ENCODE measurements around the gene IQGAP2.

The IQGAP2 gene

GRCh38 chr5:76476474-76477038 is 73.5 kb downstream of the IQGAP2 start:
- Mint-ChIP-seq H3K27me3 (ENCODE audit: low read depth) (no peaks in the 10 kb centered on the region), H3K27ac (no peak overlapping the region), H3K36me3 (ENCODE audit: low read depth) (peaks cover 24% of the 10 kb centered on the region), H3K4me1 (ENCODE audit: low read depth) (peaks cover 35% of the 10 kb centered on the region), H3K4me3 (no peak overlapping the region), H3K9me3 (peaks cover 8% of the 10 kb centered on the region)
- no peak for DNase-seq (ENCODE audit: low spot score)

GRCh38 chr5:76477061-76477460 is 74.0 kb downstream of the IQGAP2 start:
- Mint-ChIP-seq H3K4me1 (ENCODE audit: low read depth) (peaks cover 32% of the 10 kb centered on the region), H3K27ac (no peak overlapping the region), H3K36me3 (ENCODE audit: low read depth) (peaks cover 23% of the 10 kb centered on the region), H3K27me3 (ENCODE audit: low read depth) (no peaks in the 10 kb centered on the region), H3K9me3 (peaks cover 8% of the 10 kb centered on the region), H3K4me3 (no peak overlapping the region)
- DNase-seq (ENCODE audit: low spot score) = no peak

DNA sequence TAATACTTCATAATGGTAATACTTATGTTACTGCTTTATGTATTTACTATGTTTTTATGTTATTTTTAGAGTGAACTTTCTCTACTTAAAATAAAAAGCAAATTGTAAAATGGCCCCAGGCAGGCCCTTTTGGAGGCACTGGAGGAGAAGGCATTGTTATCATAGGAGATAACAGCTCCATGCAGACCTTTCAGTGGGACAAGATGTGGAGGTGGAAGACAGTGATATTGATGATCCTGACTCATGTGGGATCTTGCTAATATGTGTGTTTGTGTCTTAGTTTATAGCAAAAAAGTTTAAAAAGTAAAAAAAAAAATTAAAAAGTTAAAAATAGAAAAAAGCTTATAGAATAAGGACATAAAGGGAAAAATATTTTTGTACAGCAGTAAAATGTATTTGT is 74.5 kb downstream of the IQGAP2 start:
- Mint-ChIP-seq H3K27ac (no peak overlapping the region), H3K4me1 (ENCODE audit: low read depth) (peaks cover 28% of the 10 kb centered on the region), H3K4me3 (no peak overlapping the region), H3K36me3 (ENCODE audit: low read depth) (peaks cover 19% of the 10 kb centered on the region), H3K9me3 (peaks cover 8% of the 10 kb centered on the region), H3K27me3 (ENCODE audit: low read depth) (no peaks in the 10 kb centered on the region)
- DNase-seq (ENCODE audit: low spot score) = no peak

DNA sequence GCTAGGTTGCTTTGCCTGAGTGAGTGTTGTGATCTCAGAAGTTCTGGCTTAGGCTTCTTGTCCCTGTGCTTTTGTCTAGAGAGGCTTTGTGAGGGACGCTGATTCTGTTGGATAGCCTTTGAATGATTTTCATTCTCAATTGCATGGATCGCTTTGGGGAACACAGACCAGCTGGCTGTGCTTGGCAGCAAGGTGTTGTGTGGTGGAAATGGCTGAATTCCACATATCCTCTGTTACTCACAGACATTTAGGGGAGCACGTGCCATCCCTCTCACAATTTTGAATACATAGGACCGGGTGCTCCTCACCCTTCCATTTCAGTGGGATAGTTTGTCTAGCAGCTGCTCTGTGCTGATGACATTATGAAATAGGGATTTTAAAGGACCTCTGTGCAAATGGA is 76.2 kb downstream of the IQGAP2 start:
- Mint-ChIP-seq H3K9me3 (no peaks in the 10 kb centered on the region), H3K36me3 (ENCODE audit: low read depth) (peaks cover 8% of the 10 kb centered on the region), H3K4me3 (no peak overlapping the region), H3K27me3 (ENCODE audit: low read depth) (no peaks in the 10 kb centered on the region), H3K4me1 (ENCODE audit: low read depth) (peaks cover 18% of the 10 kb centered on the region), H3K27ac (no peak overlapping the region)
- DNase-seq (ENCODE audit: low spot score) = no peak

DNA sequence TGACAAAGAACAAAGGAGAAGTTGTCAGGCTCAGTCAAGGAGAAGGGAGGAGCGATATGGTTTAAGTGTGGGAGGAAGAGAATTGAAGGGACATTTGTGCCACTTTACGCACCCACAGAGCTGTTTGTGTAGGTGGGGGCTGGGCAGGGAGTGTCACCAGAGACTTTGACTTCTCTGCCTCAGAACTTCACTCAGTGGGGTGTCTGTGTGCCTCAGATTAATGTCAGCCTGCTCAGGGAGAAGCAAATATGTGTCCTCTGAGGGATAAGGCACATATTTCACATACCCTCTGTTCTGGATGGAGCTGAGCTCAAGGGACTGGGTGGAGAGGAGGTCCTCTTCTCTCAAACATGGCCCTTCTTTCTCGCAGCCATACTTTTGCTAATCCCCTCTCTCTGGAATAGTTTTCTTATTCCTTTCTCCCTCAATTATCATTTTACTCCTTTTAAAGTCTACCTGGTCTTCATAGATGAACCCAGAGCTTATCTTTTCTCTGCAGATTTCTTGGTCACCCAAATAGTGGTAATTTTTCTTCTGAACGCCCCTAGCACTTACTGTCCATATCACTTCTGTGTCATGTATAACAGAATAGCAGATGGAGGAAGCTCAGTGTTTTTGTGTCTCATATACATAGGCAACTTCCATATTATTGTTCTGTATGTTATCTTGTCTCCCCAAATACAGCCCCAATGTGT is 77.0 kb downstream of the IQGAP2 start:
- Mint-ChIP-seq H3K27ac (no peak overlapping the region), H3K9me3 (no peaks in the 10 kb centered on the region), H3K36me3 (ENCODE audit: low read depth) (peaks cover 8% of the 10 kb centered on the region), H3K27me3 (ENCODE audit: low read depth) (no peaks in the 10 kb centered on the region), H3K4me1 (ENCODE audit: low read depth) (peaks cover 15% of the 10 kb centered on the region), H3K4me3 (no peak overlapping the region)
- DNase-seq (ENCODE audit: low spot score) = no peak

DNA sequence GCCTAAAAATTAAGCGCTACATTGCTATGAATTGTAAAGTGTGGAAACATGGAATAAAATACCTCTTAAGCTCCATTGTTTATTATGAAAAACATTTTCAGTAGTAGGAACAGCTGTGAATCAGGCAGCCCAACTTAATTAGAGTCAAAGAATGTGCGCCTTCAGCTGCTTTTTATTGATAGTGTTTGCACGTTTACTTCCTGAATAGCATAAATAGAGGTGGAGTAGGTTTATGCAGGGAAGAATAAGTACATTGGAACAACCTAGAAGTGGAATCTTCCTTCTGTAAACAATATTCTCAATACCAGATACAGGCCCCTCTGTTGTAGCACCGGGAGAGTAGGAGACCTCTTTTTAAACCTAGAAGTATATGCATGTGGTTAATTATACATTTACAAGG is 79.9 kb downstream of the IQGAP2 start:
- Mint-ChIP-seq H3K36me3 (ENCODE audit: low read depth) (peaks cover 2% of the 10 kb centered on the region), H3K27me3 (ENCODE audit: low read depth) (no peaks in the 10 kb centered on the region), H3K4me1 (ENCODE audit: low read depth) (peaks cover 9% of the 10 kb centered on the region), H3K27ac (no peak overlapping the region), H3K4me3 (no peak overlapping the region), H3K9me3 (no peaks in the 10 kb centered on the region)
- no peak for DNase-seq (ENCODE audit: low spot score)

GRCh38 chr5:76483433-76483832 is 80.3 kb downstream of the IQGAP2 start:
- H3K4me1 Mint-ChIP-seq (ENCODE audit: low read depth) = peaks cover 9% of the 10 kb centered on the region
- H3K9me3 Mint-ChIP-seq = no peaks in the 10 kb centered on the region
- H3K36me3 Mint-ChIP-seq (ENCODE audit: low read depth) = peaks cover 2% of the 10 kb centered on the region
- no peak overlapping the region for H3K27ac Mint-ChIP-seq
- DNase-seq (ENCODE audit: low spot score) = no peak
- H3K27me3 Mint-ChIP-seq (ENCODE audit: low read depth) = no peaks in the 10 kb centered on the region
- no peak overlapping the region for H3K4me3 Mint-ChIP-seq

GRCh38 chr5:76483881-76484280 is 80.8 kb downstream of the IQGAP2 start:
- Mint-ChIP-seq H3K27ac (no peak overlapping the region), H3K4me3 (no peak overlapping the region), H3K36me3 (ENCODE audit: low read depth) (peaks cover 3% of the 10 kb centered on the region), H3K27me3 (ENCODE audit: low read depth) (no peaks in the 10 kb centered on the region), H3K4me1 (ENCODE audit: low read depth) (peaks cover 9% of the 10 kb centered on the region), H3K9me3 (no peaks in the 10 kb centered on the region)
- DNase-seq (ENCODE audit: low spot score) = no peak

GRCh38 chr5:76485511-76485910 is 82.4 kb downstream of the IQGAP2 start:
- no peak overlapping the region for H3K27ac Mint-ChIP-seq
- no peaks in the 10 kb centered on the region for H3K27me3 Mint-ChIP-seq (ENCODE audit: low read depth)
- H3K9me3 Mint-ChIP-seq = no peaks in the 10 kb centered on the region
- peaks cover 3% of the 10 kb centered on the region for H3K36me3 Mint-ChIP-seq (ENCODE audit: low read depth)
- no peak overlapping the region for H3K4me3 Mint-ChIP-seq
- no peak for DNase-seq (ENCODE audit: low spot score)
- peaks cover 3% of the 10 kb centered on the region for H3K4me1 Mint-ChIP-seq (ENCODE audit: low read depth)

GRCh38 chr5:76487386-76487785 is 84.3 kb downstream of the IQGAP2 start:
- H3K27ac Mint-ChIP-seq = no peak overlapping the region

DNA sequence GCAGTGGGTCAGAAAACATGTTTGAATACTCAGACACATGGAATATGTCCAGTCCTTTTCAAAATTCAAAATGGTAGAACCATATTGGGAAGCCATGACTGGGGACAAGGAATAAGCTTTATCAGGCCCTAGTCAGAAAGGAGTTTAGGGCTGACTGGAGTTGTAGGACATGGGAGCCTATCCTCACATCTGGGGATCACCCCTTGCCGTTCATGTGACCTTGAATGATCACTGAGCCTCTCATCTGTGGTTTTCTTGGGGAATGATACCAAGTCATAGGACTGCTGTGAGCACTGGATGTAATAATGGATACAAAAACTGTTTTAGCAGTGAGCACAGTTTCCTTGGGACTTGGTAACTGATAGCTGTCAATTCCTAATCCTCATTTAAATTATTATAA is 84.7 kb downstream of the IQGAP2 start:
- no peak for DNase-seq (ENCODE audit: low spot score)
- Mint-ChIP-seq H3K4me1 (ENCODE audit: low read depth) (peaks cover 6% of the 10 kb centered on the region), H3K4me3 (no peak overlapping the region), H3K27ac (no peak overlapping the region), H3K9me3 (no peaks in the 10 kb centered on the region), H3K36me3 (ENCODE audit: low read depth) (peaks cover 3% of the 10 kb centered on the region), H3K27me3 (ENCODE audit: low read depth) (no peaks in the 10 kb centered on the region)

More at GRCh38 chr5:76487386-76487785, 84.3 kb downstream of the IQGAP2 start:
- H3K4me1 Mint-ChIP-seq (ENCODE audit: low read depth) = peaks cover 6% of the 10 kb centered on the region
- peaks cover 3% of the 10 kb centered on the region for H3K36me3 Mint-ChIP-seq (ENCODE audit: low read depth)
- no peak for DNase-seq (ENCODE audit: low spot score)
- H3K4me3 Mint-ChIP-seq = no peak overlapping the region
- no peaks in the 10 kb centered on the region for H3K9me3 Mint-ChIP-seq
- no peaks in the 10 kb centered on the region for H3K27me3 Mint-ChIP-seq (ENCODE audit: low read depth)

DNA sequence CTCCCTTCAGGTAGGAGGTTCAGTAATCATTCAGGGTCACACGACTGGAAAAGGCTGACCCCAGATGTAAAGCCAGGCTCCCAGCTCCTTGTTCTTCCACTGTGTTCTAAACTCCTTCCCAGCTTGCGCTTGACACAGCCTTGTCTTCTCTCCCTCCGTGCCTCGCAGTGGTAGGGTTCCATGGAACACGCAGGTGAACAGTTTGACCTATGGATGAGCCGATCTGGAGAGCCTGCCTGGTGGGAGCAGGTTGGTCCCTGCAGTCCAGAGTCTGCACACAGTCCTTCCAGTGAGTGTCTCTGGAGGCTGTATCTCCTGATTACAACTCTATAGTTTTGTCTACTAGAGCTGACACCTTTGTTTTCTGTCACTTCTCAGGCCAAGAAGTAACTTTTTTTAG is 85.9 kb downstream of the IQGAP2 start:
- H3K4me3 Mint-ChIP-seq = no peak overlapping the region
- no peaks in the 10 kb centered on the region for H3K27me3 Mint-ChIP-seq (ENCODE audit: low read depth)
- peaks cover 3% of the 10 kb centered on the region for H3K36me3 Mint-ChIP-seq (ENCODE audit: low read depth)
- H3K9me3 Mint-ChIP-seq = no peaks in the 10 kb centered on the region
- H3K27ac Mint-ChIP-seq = no peak overlapping the region
- peaks cover 4% of the 10 kb centered on the region for H3K4me1 Mint-ChIP-seq (ENCODE audit: low read depth)
- no peak for DNase-seq (ENCODE audit: low spot score)

GRCh38 chr5:76489877-76490688 is 87.0 kb downstream of the IQGAP2 start:
- H3K27me3 Mint-ChIP-seq (ENCODE audit: low read depth) = no peaks in the 10 kb centered on the region
- H3K9me3 Mint-ChIP-seq = no peaks in the 10 kb centered on the region
- peaks cover 3% of the 10 kb centered on the region for H3K36me3 Mint-ChIP-seq (ENCODE audit: low read depth)
- peaks cover 4% of the 10 kb centered on the region for H3K4me1 Mint-ChIP-seq (ENCODE audit: low read depth)
- DNase-seq (ENCODE audit: low spot score) = no peak
- H3K27ac Mint-ChIP-seq = no peak overlapping the region
- no peak overlapping the region for H3K4me3 Mint-ChIP-seq

- no peaks in the 10 kb centered on the region for H3K27me3 Mint-ChIP-seq (ENCODE audit: low read depth)
These were observed 87.9 kb downstream of the IQGAP2 start for GRCh38 chr5:76490960-76491359.

More at GRCh38 chr5:76490960-76491359, 87.9 kb downstream of the IQGAP2 start:
- DNase-seq (ENCODE audit: low spot score) = no peak
- no peak overlapping the region for H3K4me3 Mint-ChIP-seq
- H3K36me3 Mint-ChIP-seq (ENCODE audit: low read depth) = peaks cover 3% of the 10 kb centered on the region
- peaks cover 7% of the 10 kb centered on the region for H3K4me1 Mint-ChIP-seq (ENCODE audit: low read depth)
- H3K9me3 Mint-ChIP-seq = no peaks in the 10 kb centered on the region
- no peak overlapping the region for H3K27ac Mint-ChIP-seq

All from T-helper 2 cell treated with Interferon-gamma antibody and Interleukin-4, amounts not matched to agents 5 μg/mL and 100 μg/mL, for 36 hours (primary cell).